Activated CD4-positive, alpha-beta T cell treated with anti-CD3 and anti-CD28 coated beads for 24 hours (primary cell): ENCODE measurements around the gene TP53I11.

Experiments used
- DNase-seq, 2 donors: peaks; one replicate each; pipeline ENCODE4 v3.0.0-alpha.2; 2020; ENCODE audit warnings: low read depth in 2 of 2

TP53I11 gene

DNA sequence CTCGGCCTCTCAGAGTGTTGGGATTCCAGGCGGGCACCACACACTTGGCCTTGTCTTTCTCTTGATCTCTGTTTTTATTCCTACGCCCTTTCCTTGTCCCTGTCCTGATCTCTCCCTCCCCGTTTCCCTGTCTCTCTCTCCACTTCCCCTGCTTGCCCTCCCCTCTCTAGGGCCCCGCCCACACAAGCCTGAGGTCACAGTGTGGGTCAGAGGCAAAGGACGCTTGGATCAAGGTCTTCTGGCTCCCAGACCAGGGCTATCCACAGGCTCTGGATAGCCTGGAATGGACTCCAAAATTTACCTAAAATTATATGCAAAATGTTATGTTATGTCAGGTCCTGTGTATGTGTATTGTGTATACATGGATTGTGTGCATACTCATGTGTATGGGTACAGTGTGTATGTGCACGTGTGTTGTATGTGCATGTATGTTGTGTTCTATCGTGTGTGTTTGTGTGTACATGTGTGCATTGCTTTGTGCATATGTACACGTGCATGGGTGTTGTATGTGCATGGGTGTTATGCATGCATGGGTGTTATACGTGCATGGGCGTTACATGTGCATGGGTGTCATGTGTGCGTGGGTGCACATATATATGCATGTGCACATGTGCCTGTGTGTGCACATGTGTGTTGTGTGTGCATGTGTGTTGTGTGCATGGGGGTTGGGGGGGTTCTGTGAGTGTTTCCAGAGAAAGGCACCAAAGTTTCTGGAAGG lies 38.3 kb downstream of the TP53I11 start:
- DNase-seq = no peak

DNA sequence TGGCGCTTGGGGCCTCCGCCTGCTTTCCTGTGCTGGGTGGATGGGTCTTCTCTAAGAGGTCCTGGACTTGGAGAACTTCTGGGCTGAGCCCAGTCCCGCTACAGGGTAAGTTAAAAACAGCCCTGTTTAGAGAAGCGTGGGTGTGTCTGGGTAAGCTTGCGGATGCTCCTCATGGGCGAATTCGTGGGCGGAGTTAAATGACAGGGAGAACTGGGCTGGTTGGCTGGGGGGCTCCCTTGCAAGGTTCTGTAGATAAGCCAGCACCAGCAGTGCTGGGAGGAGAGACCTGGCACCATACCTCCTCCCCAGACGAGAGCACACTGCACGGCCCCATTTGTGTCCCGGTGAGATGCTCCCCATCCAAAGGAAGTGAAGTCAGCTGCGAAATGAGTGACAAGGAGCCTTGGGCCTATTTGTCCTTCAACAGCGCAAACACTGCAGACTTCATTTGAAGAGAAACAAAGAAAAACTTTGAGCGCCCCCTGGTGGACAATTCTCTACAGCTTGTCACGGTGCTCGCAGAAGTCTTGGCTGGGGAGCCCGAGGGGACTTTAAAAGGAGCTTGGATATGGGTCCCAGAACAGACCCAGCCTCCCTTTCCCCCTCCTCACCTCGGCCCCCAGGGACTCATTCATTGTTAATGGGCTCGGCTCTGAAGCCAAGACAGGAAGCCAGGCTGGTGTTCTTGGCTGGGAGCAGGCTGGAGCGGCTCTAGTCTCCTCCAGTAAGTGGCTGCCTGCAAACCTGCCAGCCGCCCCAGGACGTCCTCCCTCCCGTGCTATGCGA lies 39.5 kb downstream of the TP53I11 start:
- peak; percentile 87 to 93 for DNase-seq

DNA sequence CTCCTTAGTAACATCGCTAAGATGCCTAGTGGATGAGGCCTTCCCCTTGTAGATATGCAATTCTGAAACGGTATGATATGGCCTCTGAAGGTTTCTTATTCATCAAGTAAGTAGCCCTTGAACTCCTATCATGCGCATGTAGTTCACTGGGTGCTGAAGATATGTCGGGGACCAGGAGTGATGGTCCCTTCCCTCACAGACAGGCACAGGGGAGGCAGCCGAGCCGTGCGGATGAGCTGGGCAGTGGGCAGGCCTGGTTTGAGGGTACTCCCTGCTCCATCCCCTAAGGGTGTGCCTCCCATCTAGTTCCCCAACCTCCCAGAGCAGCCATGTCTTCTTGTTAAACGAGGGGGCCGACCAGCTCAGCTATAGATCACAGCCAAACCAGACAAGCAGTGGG lies 40.1 kb downstream of the TP53I11 start:
- DNase-seq = no peak

DNA sequence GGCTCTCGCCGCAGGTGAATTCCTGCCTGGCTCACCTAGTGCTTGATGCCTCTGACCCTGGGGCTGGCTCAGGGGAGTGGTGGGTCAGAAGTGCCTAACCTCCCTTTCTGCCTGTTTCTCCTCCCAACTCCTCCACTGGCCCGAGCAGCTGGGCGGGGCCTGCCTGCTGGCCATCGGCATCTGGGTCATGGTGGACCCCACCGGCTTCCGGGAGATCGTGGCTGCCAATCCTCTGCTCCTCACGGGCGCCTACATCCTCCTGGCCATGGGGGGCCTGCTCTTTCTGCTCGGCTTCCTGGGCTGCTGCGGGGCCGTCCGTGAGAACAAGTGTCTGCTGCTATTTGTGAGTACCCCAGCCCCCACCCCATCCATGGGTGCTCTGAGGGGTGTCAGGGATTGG lies 41.1 kb downstream of the TP53I11 start:
- no peak for DNase-seq

DNA sequence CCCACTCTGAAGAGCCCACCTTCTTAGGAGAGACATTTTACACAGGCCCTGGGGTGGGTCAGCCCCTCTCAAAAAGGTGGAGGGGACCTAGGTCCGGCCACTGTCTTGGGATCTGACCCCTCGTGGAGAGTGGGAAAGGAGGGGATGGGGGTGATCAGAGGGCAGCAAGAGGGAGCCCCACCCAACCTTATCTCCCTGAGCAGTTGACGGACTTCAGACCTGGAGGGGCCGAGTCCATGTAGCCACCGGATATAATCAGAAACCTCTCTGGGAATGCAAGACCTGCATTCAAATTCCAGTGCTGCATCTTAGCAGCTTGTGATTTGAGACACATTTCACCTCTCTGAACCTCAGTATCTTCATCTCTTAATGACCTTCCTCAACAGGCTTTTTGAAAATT lies 44.0 kb downstream of the TP53I11 start:
- no peak for DNase-seq

DNA sequence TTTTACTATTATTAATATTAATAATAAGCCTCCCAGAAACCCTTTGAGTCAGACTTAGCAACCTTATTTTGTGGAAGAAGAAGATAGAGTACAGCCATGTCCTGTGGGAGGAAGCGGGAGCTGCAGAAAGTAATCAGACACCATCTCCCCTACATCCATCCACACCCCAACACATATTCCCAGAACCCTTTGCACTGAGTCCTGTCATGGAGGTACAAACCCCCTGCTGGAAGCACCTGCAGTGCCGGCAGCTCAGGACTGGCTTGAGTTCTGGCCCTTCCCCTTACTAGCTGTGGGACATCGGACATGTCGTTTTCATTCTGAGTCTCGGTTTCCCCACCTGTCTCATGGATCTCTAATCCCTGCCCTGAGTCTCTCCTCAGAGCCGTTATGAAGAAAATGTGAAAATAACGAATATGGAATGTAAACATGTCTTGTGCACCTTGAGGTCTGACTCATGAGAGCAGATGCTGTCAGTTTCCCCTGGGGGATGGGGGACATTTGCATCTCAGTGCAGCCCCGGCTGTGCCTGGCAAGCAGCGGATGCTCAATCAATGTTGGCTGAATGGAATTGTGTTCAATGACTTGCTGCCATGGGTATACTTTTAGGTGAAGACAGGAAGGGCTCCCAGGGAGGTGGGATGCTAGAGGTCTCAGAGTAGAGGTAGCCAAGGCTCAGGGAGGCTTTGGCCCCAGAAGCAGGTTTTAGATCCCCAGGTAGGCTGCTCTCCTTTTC lies 45.4 kb downstream of the TP53I11 start:
- DNase-seq = no peak

DNA sequence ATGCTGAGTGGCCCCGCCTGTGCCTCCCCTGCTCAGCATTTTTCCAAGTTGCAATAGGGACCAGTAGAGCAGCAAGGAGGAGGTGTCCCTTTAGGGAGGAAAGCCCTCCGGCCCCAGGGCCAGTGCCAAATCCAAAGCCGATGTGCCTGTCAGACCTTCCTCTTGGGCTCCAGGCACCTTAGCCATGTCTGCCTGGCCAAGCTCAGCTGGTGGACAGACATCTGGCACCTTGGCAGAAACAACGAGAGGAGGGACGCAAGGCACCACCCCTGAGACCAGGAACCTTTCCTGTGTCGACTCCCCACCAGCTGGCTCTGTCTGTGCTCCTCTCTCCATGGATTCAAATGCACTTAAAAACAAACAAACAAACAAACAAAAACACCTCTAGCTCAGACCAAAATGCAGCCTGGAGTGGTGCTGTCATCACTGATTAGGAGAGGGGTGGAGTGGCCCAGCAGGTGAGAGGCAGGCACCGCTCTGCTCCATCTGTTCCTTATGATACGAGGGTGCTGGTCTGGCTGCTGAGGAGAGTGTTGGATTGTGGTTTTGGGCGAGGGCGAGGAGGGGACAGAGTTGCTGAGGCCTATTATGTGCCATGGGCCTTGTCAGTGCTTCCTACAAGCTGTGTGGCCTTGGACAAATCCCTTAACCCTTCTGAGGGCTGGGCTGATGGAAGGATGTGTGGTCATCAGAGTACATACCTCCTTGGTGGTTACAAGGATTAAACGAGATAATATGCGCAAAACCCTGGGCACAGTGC lies 46.2 kb downstream of the TP53I11 start:
- no peak for DNase-seq

DNA sequence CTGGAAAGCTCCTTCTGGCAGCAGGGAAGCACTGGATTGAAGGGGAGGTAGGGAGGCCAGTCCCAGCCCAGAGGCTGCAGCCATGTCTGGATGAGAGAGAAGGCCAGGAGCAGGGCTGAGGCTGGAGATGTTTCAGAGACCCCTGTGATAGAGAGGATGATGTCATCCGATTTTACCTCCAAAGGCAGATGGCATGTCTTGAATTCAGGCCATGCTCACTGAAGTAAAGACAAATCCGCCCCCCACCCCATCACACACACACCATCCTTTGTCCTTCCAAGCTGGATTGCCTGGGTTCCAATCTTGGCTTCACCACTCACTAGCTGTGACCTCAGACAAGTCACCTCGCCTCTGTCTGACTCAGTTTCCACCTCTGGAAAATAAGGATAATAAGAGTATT lies 47.2 kb downstream of the TP53I11 start:
- no peak for DNase-seq

DNA sequence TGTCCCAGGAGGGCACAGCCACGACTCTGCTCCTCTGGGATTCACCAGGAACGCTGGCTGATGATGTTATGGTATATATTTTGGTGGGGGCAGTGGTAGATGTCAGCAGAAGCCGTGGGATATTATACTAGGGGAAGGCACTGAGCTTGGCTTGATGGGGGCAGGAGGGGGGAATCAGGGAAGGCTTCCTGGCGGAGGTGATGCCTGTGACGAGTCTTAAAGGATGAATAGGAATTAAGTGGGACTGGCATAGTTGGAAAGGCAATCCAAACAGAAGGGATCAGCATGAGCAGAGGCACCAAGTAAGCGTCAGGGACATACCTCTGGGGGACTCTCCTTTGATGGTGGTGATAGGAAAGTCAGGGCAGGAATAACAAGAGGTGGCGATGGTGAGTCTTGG lies 47.6 kb downstream of the TP53I11 start:
- no peak for DNase-seq

DNA sequence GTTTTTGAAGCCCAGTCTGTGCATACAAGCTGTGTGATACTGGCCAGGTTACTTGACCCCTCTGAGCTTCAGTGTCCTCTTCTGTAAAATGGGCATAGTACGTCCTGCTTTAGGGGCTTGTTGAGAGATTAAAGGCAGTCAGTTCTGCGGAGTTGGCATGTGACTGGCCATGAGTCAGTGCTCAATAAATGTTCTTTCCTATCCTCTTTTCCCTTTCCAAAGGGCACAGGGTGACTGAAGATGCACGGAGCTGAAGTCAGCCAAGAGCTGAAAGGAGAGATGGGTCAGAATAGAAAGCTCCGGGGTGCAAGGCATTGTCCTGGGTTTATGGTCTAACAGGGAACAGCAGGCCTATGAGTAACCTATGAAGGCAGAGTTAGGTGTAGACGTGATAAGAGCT lies 48.9 kb downstream of the TP53I11 start:
- no peak for DNase-seq

DNA sequence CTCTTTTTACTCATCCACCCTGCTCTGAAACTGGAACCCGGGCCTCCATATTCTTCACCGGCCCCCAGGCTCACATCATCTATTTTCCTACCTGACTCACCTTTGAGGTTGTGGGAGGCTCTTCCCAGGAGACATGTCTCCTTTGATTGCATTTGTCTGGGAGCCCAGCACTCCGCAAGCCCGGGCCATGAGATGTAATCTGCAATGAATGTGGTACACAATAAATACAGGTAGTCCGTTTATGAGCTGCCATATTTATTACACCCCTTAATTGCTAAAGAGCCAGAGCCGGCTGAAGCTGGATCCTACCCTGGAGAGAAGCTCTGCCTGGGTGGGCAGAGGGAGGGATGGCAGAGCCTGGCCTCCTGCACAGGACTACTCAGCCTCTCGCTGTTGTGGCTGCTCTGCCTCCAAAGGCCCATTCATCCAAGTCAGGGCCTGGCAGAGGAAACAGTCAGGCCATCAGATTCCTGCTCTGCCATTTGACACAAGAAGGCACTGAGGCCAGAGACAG lies 49.5 kb downstream of the TP53I11 start:
- no peak for DNase-seq

DNA sequence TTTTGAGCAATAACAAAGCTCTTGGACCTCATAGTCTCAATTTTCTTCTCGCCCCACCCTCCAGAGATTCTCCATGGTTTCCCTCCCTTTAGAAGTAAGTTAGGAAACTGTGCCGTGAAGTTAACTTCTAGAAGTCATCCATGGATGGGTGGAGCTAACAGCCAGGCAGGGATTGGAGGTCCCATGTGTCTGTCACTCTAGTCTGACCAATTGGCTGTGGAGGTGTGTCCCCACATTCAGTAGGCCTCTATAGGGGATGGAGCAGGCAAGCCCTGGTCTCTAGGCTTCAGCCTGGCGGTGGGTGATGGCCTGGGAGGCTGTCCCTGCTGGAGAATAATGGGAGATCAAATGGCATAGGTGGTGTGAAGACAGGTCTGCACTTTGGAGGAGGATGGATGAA lies 50.7 kb downstream of the TP53I11 start:
- DNase-seq = peak; percentile 21 to 25

DNA sequence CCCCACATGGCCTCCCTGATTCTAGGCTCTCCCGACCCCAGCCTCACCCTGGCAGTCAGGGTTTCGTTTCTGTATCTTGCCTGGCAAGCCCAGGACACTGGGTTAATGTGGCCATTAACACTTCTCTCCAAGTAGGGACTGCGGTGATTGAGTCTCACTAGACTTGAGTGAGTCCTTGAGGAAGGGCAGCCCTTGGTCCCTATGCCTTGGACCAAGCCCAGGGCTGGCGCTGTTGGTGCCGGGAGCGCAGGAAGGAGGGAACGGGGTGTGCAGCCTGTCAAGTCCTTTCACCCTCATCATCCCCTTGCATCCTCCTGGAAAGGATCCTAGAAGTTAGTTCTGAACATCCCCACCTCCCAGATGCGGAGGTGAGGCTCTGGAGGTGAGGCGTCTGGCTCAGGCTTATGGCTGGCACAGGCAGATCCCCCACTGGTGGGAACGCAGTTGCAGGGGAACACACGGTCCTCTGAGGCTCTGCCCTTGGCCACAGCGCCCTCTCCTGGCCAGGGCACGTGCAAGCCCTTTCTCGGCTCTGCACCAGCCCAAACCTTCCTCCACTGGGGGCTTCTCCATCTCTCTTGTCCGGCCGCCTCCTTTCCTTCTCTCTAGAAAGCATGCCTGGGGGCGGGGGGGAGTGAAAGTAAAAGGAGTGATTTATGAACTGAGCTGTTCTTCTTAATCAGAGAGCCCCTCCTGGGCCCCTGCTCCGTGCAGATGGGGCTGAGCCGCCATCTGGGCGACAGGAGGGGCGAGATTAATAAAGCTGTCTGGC lies 56.7 kb downstream of the TP53I11 start:
- peak; percentile 44 to 57 for DNase-seq

DNA sequence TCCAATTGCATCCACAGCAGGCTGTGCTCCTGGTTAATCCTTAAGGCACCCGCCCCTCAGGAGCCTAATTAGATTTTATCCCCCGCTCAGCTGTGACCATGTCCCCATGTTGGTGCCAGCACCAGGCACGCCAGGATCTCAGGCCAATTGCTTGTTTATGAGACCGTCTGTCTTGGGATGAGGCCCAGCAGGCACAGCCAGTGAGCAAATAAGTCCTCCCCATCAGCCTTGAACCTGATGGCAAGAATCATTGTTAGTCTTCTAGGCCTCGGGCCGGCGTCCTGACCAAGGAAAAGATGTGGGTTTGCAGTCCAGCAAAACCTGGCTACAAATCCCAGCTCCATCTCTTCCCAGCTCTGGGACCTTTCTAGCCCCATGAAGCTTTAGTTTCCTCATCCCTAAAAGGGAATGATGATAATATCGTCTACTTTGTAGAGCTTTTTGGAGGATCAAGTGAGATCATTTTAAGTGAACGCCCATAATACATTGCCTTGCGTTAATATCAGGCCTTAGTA lies 57.3 kb downstream of the TP53I11 start:
- no peak for DNase-seq

DNA sequence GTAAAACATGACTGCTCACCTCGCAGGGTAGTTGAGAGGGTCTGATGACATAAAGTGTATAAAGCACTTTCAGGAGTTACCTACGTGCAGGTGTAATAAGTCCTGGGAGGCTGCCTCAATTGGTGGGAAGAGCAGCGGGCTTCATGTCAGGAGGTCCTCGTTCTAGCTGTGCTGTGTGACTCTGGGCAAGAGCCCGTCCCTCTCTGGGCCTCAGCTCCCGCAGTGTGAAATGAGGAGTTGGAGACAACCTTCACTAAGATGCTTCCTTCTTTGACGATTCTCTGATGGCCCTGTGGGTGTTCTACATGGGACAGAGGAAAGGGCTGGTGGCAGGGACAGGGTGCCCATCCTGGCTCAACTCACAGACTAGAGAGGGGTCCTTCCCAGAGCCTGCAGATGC lies 57.8 kb downstream of the TP53I11 start:
- no peak for DNase-seq

DNA sequence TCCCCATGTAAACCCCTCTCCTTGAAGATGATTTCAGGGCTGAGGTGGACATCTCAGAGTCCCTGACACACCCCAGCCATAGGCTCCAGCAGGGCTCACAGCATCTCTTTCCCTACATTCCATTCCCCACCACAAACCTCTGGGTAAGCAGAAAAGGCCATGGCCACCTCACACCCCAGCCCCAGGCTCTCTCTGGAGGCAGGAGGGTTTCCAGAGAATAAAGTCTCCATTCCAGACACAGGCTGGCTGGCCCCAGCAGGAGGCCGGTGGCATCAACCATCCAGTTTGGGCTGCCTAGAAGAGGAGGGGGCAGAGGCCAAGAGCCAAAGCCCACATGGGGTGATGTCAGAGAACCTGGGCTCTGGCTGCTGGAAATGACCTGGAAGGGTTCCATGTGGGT lies 61.4 kb downstream of the TP53I11 start:
- DNase-seq = no peak

DNA sequence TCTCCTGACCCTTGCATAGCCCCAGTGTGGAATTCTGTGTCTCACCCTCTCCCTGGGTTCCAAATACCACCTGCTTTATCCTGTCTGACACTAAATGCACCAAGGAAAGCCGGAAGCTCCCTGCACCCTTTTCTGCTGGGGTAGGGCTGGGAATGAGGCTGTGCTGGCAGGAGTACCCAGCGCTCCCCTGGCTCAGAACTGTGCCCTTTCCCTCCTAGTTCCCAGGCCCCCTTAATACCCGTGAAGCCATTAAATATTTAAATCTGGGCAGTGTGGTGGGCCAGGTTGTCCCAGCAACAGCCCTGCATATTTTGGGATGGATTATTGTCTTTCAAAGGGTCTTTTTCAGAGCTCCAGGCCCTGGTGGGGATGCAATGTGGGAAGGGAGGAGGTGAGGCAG lies 63.0 kb downstream of the TP53I11 start:
- DNase-seq = no peak

DNA sequence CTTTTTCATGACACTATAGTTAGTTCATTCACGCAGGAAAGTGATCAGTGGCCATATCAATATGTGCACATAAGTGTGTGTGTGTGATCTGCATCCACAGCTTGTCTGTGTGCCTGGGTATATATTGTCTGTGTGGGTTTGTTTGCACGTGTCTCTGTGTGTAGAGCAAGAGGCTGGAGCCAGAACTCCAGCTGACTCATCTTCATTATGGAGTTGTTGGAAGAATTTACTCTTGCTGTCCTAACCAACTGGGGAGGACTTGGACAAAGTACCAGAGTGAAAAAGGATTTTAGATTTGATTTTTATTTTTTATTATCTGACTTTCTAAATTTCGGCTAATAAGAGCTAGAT lies 63.9 kb downstream of the TP53I11 start:
- DNase-seq = no peak

DNA sequence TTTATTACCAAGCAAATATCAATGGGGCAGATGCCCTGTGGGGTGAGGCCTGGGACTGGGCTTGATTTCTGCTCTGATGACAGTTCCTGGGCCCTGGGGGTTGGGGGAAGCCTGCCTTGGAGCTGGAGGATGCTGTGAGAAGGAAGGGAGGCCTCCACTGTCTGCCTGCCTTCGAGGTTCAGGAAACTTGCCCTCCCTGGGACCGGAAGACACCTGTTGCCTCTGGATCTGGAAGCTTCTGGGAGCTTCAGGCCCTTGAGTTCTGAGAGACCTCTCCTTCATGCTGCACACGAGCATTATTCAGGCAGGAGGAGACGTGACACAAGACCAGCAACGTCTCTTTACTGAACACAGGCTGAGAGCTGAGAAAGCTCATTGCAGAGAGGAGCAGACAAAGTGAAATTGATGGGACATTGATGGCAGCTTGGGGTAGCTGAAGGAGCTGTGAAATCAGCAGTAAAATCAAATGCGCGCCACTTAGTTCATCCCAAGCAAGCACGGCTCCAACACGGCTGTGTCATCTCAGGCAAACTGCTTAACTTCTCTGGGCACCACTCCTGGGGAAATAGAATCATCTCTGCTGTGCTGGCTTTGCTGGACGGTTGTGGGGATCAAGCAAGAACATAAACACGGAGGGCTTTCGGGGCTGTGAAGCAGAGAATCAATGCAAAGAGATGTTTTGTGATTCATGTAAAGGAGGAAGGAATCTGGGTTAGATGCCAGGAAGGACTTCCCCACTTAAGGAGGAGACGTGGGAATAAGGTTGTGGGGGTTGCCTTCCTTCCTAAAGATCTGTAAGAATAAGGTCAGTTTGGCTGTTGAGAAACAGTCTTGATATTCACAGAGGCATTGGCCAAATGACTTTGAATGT lies 64.5 kb downstream of the TP53I11 start:
- DNase-seq = no peak
